ENCODE measurements around the gene VIPR2.

The VIPR2 gene

DNA sequence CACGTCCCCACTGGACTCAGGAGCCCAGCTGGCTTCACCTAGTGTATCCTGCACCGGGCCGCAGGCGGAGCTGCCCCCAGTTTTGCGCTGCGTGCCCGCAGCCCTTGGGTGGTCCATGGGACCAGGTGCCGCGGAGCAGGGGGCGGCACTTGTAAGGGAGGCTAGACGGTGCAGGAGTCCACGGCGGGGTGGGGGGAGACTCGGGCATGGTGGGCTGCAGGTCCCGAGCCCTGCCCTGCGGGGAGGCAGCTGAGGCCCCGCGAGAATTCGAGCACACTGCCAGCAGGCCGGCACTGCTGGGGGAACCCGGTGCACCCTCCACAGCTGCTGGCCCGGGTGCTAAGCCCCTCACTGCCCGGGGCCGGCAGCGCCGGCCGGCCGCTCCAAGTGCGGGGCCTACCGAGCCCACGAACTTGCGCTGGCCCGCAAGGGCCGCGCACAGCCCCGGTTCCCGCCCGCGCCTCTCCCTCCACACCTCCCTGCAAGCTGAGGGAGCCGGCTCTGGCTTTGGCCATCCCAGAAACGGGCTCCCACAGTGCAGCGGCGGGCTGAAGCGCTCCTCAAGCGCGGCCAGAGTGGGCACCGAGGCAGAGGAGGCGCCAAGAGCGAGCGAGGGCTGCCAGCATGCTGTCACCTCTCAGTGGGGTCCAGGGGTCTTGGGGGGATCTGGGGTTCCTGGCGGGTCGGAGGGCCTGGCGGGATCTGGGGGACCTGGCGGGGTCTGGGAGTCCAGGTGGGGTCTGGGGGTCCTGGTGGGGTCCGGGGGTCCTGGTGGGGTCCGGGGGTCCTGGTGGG lies 81.4 kb downstream of the VIPR2 start:
- FAIRE-seq: no peak

DNA sequence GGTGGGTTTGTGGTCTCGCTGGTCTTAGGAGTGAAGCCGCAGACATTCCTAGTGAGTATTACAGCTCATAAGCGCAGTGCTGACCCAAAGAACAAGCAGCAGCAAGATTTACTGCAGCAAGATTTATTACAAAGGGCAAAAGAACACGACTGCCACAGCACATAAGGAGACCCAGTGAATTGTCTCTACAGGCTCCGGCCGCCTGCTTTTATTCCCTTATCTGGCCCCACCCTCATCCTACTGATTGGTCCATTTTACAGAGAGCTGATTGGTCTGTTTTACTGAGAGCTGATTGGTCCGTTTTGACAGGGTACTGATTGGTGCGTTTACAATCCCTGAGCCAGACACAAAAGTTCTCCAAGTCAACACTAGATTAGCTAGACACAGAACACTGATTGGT lies 82.1 kb downstream of the VIPR2 start:
- no peak for FAIRE-seq

DNA sequence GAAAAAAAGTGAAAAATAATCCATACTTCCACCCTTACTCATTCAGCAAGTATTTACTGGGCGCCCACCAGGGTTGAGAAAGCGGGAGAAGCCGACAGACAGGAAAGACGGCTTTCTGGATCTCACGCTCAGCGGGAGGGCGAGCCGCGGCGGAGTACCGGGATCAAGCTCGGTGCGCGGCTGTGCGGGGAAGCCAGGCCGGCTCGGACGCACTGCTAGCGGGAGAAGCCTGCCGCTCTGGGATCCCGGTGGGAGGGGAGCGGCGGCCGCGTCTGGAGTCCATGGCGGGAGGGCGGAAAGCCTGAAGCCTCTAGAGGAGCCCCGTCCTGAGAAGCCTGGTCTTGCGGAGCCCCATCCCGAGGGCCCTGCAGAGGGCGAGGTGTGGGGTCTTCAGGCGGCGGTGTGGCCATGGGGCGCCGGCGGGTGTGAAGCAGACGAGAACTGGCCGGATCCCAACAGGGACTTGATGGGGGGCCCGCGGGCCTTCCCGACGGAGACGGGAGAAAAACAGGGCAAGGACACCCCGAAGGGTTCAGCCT lies 82.9 kb downstream of the VIPR2 start:
- FAIRE-seq: no peak

GRCh38 chr7:159061209-159061608 lies 83.5 kb downstream of the VIPR2 start:
- FAIRE-seq: no peak

GRCh38 chr7:159060440-159060839 lies 84.2 kb downstream of the VIPR2 start:
- FAIRE-seq: no peak

DNA sequence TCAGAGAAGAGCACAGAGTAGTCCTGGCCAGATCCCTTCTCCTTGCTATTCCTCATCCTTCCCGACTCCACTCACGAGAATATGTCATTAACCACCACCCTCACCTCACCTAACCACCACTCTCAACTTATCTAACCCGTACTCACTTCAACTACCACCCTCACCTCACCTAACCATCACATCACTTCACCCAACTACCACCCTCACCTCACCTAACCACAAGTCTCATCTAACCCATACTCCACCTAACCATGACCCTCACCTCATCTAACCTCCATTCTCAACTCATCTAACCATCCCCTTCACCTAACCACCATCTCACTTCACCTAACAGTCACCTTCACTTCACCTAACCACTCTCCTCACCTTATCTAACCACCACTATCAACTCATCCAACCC lies 85.0 kb downstream of the VIPR2 start:
- no peak for FAIRE-seq

DNA sequence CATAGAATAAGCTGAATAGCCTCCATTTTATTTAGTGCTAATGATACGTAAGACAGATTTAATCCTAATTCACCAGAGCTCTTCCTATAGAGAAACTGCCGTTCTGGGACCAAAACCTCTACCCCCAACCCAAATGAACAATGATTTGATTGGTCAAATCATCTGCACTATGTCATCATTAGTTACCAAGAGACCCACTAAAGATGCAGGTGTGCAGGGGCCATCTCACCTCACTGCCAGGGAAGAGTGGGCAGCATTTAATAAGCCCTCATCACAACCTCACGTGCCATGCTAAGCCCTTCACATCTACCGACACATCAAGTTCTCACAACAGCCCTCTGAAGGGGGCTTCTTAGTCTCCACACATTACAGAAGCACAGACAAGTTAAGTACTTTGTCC lies 87.0 kb downstream of the VIPR2 start:
- FAIRE-seq: no peak

DNA sequence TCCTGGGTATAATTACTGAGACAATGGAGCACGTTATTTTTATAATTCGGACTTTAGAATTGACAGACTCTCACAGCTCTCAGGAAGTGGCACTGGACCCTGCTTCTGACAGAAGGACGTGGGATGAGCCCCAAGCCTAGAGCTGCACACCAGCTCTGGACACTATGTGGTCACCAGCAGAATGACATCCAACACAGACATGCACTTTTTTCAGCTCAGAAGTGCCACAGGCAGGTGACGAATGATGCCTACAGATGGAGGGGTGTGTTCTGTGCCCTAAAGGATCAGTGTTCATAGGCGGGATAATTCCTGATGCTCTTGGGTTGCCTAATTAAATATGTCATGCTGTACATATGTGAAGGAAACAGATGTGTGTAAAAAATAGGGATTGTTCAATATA lies 87.9 kb downstream of the VIPR2 start:
- FAIRE-seq: no peak

DNA sequence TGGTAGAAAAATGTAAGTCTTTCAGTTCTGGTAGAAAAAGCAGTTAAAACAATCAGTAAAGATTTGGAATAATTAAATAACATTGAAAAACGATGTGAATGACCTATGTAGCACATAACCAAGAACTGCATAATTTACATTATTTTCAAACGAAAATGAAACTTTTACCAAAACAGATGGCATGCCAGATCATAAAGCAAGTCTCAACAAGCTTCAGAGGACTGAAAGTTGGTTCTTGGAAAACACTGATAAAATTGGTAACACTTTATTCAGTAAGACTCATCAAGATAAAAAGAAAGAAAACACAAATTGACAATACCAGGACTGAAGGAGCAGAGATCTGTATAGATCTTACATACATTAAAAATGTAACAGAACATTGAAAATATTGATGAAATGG lies 92.8 kb downstream of the VIPR2 start:
- no peak for FAIRE-seq

DNA sequence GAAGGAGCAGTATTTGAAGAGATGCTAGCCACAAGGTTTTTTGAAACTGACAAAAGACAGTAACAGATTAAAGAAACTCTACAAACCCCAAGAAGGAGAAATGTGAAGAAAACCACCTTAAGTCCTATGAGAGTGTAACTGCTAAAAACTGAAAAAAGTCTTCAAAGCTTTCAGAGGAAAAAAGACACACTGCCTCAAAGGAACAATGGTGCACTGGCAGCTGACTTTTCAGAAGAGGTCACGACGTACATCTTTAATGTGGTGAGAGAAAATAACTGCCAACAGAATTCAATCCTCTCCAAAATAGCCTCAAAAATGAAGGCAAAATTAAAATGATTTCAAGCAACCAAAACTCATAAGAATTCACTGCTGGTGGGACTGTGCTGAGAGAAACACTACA lies 94.0 kb downstream of the VIPR2 start:
- FAIRE-seq: no peak

DNA sequence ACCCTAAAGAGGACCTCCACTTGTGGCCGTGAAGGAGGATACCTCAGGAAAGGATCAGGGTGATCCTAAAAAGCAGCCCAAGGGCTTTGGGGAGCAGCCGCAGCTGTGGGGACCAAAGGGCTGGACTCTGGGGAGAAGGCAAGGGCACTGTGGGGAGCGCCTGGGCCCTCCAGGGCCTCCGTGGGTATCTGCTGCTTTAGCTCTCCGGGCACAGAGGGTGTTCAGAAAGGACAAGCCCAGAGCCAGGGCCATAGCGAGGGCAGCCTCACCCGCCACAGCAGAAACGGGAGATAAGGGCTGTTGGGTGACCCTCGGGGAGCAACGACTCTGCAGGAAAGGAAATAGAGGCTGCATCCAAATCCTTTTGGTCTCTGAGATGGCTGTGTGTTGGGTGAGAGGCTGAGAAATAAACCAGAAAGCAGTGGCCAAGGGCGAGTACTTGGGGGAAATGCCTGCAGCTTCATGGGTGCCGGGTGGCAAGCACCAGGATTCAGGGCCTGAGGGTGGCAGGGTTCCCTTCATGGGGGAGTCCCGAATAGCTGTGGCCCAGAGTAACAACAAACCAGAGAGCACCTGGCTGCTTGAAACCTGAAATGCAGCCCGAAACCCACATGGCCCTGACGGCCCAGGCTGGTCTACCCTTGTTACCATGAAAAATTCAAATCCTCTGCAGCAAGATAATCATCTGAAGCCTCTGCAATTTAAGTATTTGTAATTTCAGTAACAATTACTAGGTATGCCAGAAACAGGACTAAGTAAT lies 95.2 kb downstream of the VIPR2 start:
- FAIRE-seq: no peak

GRCh38 chr7:159048656-159049055 lies 96.0 kb downstream of the VIPR2 start:
- no peak for FAIRE-seq

DNA sequence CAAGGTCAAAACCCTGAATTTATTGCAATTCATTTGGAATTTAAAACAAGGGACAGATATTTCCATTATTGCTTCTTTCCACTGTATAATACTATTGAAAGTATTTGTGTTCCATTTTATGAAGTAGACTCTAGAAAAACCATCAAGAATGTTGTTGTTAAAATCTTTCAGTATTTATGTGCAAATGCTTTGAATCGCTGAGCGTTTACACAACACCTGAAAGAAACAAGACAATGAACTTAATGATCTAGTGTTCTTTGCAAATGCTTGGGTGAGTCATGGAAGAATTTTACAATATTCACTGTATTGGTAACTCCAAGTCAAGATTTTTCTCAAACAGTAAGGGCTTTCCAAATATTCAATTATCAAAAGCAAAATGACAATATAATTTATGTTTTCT lies 97.1 kb downstream of the VIPR2 start:
- no peak for FAIRE-seq

- FAIRE-seq: no peak
Measured at GRCh38 chr7:159046300-159046699, 98.4 kb downstream of the VIPR2 start.

- FAIRE-seq: no peak
Measured at GRCh38 chr7:159045839-159046238, 98.8 kb downstream of the VIPR2 start.

DNA sequence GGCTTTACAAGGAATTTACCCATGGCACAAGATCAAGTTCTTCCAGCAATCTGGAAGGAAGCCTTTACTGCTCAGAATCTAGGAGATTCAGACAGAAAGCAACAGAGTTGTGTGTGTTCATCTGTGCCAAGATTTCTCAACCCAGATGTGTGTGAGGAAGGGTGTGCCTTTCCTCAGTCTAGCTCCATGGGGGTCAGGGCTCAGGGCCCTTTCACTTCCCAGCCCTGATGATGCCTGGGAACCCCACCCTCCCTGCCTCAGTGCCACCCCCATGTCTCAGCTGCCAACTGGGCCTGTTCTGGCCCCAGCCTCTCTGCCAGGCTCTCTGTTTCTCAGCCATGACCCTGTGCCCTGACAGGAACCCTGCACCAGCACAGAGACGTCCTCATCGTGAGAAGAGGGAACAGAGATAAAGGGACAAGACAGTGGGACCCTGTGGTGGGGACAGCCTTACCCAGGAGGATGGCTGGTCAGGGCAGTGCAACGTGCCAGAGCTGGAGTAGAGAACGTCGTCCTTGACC lies 102.0 kb downstream of the VIPR2 start:
- no peak for FAIRE-seq

- no peak for FAIRE-seq
Measured at GRCh38 chr7:159042103-159042502, 102.6 kb downstream of the VIPR2 start.

GRCh38 chr7:159040912-159041711 lies 103.6 kb downstream of the VIPR2 start:
- no peak for FAIRE-seq

- FAIRE-seq: no peak
Measured at GRCh38 chr7:159040146-159040545, 104.5 kb downstream of the VIPR2 start.

GRCh38 chr7:159039716-159040115 lies 105.0 kb downstream of the VIPR2 start:
- no peak for FAIRE-seq

- FAIRE-seq: no peak
Measured at GRCh38 chr7:159038066-159038465, 106.6 kb downstream of the VIPR2 start.

GRCh38 chr7:159036916-159037605 lies 107.6 kb downstream of the VIPR2 start:
- no peak for FAIRE-seq
